ENCODE results near the gene SPOUT1.

- TF ChIP-seq CTCF (IDR thresholded peaks at IDR 0.05) = no peak
- TF ChIP-seq POLR2A (IDR thresholded peaks at IDR 0.05) = no peak
Observed at GRCh38 chr9:128860937-128861336, 31.3 kb upstream of the SPOUT1 start.
